GM19324 (cell line): Measurements from ENCODE around the gene RBMS3.
A peak's percentile ranks its signal among the peaks of the same experiment; 100 is the strongest.
"Not testable (repeated sequence)": the region's sequence is repeated elsewhere in the genome, so short reads cannot be mapped to it uniquely, and the experiment has no call there.

Experiments
- ATAC-seq: cut with Tn5 transposase; IDR thresholded peaks from one replicate; pipeline ENCODE4 v1.9.1; 2021; ENCODE audit warnings: mild to moderate bottlenecking, moderate library complexity; ENCODE audit not compliant: unreplicated experiment, low FRiP score

Gene RBMS3

GRCh38 chr3:29280404-29281093, at the start of gene RBMS3:
Gene RBMS3, plus strand, starts transcription at chr3:29281071.
- ATAC-seq = peak; percentile 44

- ATAC-seq = not testable (repeated sequence)
Observed at GRCh38 chr3:29233126-29233525, 47.7 kb upstream of the RBMS3 start.

GRCh38 chr3:29236146-29236840, 44.6 kb upstream of the RBMS3 start:
- no peak for ATAC-seq

- no peak for ATAC-seq
Observed at GRCh38 chr3:29239376-29239775, 41.5 kb upstream of the RBMS3 start.

DNA sequence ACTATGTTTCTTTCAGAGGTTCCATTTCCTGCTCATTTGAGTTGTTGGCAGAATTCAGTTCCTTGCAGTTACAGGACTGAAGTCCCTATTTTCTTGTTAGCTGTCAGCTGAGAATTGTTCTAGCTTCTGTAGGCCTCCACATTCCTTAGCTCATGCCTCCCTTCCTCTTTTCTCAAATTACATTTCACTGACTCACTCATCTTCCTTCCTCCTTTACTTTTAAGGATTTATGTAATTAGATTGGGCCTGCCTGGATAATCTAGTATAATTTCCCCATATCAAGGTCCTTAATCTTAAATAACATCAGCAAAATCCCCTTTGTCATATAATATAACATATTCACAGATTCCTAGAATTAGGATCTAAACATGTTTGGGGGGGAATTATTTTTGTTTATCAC, 40.6 kb upstream of the RBMS3 start:
- no peak for ATAC-seq

DNA sequence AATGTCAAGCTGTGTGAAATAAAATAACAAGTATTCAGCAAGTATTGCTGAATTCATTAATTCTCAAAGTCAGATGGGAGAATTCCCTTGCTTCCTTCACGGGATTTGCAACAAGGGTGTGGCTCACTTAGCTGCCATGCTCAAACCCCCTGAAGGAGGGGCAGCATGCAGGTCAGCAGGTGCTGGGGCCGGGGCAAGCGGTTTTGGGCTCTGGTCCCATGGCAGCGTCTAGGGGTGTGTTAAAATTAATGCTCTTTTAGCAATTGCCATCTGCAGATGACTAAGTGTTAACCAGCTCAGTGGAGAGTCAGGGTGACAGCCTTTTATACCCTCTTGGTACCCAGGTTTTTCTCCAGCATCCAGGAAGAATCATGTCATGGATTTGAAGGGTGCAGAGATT, 40.0 kb upstream of the RBMS3 start:
- ATAC-seq = no peak

GRCh38 chr3:29241855-29242254, 39.0 kb upstream of the RBMS3 start:
- ATAC-seq = no peak

- no peak for ATAC-seq
Observed at GRCh38 chr3:29242296-29242695, 38.6 kb upstream of the RBMS3 start.

- ATAC-seq = no peak
Observed at GRCh38 chr3:29245441-29245840, 35.4 kb upstream of the RBMS3 start.

DNA sequence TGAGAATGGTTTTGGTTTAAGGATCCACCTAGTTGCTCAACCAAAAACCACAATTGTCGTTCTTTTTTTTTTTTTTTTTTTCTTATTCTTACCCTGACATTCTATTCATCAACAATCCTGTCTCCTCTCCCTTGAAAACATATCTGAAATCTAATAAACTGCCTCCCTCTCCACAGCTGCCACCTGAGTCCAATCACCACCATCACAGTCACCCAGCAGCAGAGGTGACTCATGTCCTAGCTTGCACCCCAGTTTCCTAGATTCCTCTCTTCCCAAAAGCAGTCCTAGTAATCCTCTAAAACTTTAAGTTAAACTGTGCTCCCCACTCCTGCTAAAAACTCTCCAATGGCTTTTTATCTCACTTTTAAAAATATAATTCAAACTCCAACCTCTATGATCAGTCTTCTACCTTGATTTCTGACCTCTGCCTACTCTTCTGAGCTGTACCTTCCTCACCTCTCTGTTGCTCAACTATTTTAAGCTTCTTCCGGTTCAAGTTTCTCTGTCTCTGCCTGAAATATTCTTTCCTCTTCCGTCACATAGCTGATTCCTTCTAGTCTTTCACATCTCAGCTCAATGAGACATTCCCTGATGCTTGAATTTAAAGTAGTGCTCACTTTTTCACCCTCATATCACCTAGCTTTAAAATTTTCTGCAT, 33.7 kb upstream of the RBMS3 start:
- no peak for ATAC-seq

DNA sequence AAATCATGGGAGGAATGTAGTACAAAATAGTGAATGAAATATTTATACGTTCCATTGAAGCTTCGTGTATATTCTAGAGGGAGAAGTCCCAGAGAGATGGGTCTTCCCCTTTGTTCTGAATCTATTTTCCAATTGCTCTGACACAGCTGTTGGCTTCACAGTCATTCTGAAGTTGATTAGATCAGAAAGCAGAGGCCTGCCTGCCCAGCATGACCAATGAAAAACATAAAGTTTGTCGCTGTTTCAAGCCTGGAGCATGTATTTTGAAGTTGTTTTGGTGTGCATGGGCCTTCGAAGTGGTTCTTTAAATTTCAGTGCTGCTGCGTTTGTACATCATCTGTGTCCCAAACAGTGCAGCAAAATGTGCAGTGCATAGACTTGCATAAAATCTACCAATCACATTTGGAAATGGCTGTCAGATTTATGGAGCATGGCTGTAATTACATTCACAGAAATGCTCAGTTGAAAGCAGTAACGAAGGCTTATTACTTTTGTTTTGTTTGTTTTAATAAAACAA, 31.0 kb upstream of the RBMS3 start:
- ATAC-seq = no peak

- no peak for ATAC-seq
Observed at GRCh38 chr3:29255854-29256696, 24.8 kb upstream of the RBMS3 start.

- no peak for ATAC-seq
Observed at GRCh38 chr3:29258161-29258560, 22.7 kb upstream of the RBMS3 start.

DNA sequence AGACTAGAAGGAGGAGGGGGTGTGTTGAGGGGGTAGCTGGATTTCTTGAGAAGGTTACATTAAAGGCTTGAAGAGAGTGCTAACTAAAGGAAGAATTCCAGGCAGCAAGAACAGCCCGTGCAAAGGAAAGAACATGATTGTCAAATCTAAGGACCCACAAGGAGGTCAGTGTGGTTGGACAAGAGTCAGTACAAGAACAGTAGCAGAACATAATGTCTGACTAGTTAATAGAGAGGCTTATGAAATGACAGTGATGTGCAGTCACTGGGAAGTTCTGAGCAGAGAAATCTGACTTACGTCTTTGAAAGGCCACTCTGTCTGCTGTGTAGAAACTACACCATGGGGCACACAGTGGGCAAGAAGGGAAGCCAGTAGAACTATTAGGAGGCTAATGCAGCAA, 19.8 kb upstream of the RBMS3 start:
- ATAC-seq = no peak

GRCh38 chr3:29263476-29263875, 17.4 kb upstream of the RBMS3 start:
- no peak for ATAC-seq

- no peak for ATAC-seq
Observed at GRCh38 chr3:29265509-29266072, 15.3 kb upstream of the RBMS3 start.

DNA sequence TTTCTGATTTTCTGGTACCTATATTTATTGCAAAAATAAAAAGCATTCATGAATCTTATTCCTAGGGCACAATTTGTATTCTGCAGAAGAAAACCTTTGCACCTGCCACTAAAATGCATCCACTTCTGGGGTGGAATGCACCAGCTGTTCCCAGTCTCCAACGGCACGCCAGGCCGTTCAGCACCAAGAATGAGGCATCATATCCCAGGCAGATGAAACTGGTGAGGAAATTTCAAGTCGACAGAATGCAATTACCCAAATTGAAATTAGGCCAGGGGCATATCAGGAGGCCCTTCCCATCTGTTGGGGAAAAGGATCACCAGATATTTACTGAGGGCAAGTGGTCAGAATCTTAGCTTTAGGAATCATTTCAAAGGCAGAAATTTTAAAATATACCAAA, 13.6 kb upstream of the RBMS3 start:
- no peak for ATAC-seq

GRCh38 chr3:29268651-29269050, 12.2 kb upstream of the RBMS3 start:
- no peak for ATAC-seq

- ATAC-seq = no peak
Observed at GRCh38 chr3:29270752-29271151, 10.1 kb upstream of the RBMS3 start.

- no peak for ATAC-seq
Observed at GRCh38 chr3:29271475-29271874, 9.4 kb upstream of the RBMS3 start.
